GM21526 (cell line): Measurements from ENCODE around the gene ZSCAN21.

Experiments used
- ATAC-seq: cut with Tn5 transposase; IDR thresholded peaks from one replicate; pipeline ENCODE4 v1.9.1; 2021; ENCODE audit warnings: moderate library complexity; ENCODE audit not compliant: unreplicated experiment, low FRiP score

Gene ZSCAN21

DNA sequence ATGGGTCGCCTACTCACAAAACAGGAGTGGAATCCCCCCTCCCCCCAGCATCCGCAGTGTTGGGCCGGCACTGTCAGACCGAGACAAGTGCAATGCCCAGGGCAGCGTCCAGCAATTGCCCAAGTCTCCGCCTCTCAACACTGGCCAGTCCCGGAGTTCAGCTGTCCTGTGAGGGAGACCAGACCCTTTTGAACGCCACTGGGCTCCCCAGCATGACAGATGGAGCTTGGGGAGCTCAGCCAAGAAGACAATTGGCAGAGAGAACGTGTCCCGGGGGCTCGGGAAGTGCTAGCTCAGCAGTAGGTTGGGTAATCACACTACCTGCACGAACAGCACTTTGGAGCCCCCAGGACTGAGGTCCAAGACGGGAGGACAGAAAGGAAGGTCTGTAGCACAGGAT lies 43.9 kb downstream of the ZSCAN21 start:
- no peak for ATAC-seq

DNA sequence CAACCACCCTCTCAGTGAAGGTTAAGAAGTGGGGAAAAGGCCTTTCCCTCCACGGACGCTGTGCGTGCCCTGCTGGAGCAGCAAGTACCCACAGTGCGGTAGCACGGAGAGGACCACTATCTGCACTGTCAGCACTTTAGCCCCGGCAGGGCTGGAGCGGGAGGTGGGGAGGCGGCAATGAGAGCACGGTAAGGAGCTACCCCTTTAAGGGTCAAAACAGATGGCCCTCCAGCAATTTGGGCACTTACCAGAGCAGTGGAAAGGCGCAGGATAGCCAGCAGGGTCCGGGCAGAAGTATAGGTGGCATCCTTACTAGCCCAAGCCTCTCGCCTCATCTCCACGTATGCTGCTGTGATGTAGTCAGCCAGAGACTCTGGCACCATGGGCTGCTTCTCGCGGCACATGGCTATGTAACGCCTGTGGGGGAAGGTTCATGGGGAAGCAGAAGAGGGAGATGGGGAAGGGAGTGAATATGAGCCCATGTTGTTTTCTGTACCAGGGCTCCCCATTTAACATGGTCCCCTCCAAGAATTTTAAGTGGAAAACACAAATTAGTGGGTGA lies 44.4 kb downstream of the ZSCAN21 start:
- ATAC-seq, result no peak

DNA sequence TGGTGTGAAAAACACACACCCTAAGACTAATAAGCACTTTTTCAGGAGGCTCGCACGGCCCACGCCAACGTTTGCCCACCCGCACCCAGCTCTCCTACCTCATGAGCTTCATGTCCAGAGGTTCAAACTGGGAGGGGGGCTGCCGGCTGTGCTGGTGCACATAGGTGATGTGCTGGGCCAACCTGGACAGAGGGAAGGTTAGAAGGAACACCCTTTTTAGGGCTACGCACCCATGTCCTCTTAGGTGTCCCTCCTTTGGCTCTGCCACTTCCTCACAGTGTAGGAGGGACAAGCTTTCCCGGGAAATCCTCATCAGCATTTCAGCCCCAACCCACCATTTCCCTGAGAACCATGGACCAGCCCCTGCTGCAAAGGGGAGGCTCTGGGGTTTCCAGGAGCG lies 45.7 kb downstream of the ZSCAN21 start:
- no peak for ATAC-seq

DNA sequence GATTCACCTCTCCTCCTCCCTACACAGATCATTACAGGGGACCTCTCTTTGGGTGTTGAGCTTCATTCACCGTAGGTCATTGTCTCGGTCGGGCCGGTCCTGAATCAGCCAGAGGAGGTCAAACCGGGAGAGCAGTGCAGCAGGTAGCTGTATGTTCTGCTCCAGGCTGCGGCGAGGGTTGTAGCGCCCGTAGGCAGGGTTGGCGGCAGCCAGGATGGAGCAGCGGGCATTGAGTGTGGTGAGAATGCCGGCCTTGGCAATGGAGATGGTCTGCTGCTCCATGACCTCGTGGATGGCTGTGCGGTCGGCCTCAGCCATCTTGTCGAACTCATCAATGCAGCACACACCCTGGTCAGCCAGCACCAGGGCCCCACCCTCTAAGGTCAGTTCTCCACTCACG lies 46.1 kb downstream of the ZSCAN21 start:
- ATAC-seq, result no peak

DNA sequence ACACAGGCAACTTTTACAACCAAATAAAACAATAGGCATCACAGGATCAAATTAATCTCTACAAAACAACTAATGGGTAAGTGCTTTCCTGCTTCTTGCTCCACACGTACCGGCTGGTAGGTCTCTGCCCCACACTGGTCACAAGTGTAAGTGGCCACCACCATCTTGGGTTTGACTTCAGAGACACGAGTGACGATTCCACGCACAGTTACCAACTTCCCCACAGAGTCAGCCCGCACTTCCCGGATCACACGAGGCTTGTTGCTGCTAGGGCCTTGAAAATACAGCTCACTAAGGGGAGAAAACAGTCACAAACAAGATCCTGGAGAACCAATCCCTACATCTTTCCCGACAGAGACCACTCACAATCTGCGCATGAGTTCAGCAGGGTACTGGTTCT lies 49.3 kb downstream of the ZSCAN21 start:
- ATAC-seq, result no peak

DNA sequence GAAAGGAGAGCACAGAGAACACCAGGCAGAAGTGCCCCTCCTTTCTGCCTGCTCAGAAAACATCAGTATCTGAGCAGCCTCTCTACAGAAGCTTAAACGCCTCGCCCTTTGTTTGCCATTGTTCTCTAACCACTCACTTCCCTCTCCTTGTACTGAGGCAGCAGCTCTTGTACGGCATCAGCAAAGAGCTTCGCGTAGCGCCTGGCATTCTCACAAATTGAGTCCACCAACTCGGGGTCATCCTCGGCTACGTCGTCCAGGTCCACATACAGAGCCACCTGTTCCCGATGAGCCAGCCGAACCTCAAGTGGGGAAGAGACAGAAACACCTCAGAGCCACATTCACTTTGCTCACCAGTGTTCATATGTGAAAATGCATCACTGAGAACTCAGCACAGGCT lies 49.9 kb downstream of the ZSCAN21 start:
- ATAC-seq, result no peak

DNA sequence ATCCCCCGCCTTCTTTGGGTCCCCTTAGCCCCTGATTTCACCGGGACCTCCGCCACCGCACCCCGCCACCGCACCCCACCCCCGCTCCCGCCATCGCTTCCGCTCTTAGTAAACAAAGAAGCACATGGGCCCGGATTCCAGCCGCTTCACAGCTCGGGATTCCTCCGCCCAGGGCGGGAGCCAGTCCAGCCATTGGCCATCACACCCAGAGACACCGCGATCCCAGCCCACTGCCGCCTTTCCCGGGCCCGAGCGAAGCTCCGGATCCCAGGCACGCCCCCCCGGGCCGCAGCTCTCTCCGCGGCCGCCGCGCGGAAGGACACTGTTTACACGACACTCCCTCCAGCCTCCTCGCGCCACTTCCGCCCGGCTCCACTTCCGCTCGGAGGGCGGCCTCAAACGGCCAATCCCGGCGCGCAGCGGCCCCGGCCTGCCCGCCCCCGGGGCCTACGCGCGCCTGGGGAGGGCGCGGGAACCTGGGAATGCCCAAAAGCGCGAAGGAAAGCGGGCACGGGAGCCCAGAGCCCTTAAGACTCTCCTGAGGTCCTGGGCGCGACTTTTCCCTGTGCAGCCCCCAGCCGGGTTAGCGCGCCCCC lies 50.9 kb downstream of the ZSCAN21 start:
- peak; percentile 57 for ATAC-seq

DNA sequence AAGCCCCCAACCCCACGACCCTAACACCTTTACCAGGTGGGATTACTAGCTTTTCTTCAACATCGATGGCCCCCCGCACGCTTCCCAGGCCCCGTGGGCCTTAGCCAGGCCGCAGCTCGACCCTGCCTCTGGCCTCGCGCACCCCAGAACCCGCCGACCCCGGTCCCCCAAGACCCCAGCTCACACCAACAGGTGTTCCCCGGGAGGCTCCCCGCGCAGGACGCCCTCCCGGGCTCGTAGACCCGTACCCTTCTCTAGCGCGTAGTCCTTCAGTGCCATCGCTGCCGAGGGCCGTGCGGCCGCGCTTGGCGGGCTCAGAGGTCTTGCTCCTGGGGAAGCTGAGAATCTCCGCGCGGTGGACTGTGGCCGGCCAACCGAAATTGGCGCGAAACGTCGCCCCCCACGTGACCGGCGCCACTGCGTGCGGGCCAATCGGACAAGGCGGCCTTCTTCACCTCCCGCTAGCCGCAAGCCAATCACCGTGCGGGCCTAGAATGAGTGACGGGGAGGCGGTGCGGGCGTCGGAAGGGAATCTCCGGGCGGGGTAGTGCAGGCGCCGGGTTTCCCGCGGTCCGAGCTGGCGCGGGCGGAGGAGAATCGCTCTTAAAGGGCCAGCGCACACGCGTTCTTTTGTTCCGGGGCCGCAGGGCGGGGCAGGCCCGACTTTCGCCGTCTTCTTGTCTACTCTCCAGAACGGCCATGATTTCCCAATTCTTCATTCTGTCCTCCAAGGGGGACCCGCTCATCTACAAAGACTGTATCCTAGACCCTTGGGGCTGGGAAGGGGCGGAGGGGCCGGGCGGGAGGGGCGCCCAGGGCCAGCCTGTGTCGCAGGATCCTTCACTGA lies 51.7 kb downstream of the ZSCAN21 start, which contains the start of the genes AP4M1 and MCM7:
Gene AP4M1, plus strand, starts transcription at position 628 of the 847 bp plus-strand sequence. Its CDS starts 72 bp downstream, at position 700.
Gene MCM7, minus strand, starts transcription at position 382 of the 847 bp plus-strand sequence. Its CDS starts 103 bp downstream, at position 279.
- ATAC-seq, result peak; percentile 81

DNA sequence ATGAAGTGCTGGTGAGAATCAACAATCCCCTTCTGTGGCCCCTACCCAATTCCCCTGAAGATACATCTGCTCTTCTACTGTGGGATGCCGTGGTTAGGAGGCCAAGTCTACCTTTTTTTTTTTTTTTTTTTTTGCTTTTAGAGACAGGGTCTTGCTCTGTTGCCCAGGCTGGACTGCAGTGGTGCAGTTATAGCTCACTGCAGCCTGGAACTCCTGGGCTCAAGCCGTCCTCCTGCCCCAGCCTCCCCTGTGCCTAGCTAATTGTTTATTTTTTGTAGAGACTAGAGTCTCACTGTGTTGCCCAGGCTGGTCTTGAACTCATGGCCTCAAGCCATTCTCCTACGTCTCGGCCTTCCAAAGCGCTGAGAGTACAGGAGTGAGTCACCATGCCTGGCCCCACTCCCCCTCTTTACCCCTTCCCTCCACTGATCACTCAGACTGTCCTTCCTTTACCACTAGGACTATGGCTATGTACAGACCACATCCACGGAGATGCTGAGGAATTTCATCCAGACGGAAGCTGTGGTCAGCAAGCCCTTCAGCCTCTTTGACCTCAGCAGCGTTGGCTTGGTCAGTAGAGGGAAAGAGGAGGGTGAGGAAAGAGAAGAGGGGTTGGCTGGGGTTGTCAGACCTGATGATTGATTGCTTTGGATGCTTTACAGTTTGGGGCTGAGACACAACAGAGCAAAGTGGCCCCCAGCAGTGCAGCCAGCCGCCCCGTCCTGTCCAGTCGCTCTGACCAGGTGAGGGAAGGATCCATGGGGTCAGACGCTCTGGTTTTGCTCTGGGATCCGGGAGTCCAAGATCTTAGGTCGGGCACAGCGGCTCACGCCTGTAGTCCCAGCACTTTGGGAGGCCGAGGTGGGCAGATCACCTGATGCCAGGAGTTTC lies 53.6 kb downstream of the ZSCAN21 start:
- no peak for ATAC-seq

DNA sequence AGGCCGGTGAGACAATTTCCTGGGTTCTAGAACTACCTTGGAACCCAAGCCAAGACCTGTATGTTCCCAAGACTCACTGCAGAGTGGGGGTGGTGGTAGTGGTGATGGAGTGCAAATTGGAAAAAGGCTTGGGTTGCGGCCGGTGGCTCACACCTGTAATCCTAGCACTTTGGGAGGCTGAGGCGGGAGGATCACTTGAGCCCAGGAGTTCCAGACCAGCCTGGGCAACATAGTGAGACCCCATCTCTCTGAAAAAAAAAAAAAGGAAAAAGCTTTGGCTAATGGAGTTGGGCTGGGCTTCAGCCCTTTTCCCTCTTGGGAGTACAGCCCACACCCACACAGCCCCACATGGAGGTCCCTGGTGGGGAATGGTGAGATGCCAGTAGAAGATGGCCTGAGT lies 56.0 kb downstream of the ZSCAN21 start:
- no peak for ATAC-seq

DNA sequence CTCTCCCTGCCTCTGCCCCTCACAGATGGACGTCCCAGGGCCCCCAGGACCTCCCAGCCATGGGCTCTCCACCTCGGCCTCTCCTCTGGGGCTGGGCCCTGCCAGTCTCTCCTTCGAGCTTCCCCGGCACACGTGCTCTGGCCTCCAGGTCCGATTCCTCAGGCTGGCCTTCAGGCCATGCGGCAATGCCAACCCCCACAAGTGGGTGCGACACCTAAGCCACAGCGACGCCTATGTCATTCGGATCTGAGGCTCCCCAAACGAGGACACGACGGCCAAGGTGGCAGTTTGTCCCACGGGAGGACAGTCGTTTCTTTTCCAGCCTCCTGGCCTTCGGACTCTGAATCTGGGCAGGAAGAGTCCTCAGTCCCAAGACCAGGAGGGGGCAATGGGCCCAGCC lies 57.1 kb downstream of the ZSCAN21 start:
- no peak for ATAC-seq

DNA sequence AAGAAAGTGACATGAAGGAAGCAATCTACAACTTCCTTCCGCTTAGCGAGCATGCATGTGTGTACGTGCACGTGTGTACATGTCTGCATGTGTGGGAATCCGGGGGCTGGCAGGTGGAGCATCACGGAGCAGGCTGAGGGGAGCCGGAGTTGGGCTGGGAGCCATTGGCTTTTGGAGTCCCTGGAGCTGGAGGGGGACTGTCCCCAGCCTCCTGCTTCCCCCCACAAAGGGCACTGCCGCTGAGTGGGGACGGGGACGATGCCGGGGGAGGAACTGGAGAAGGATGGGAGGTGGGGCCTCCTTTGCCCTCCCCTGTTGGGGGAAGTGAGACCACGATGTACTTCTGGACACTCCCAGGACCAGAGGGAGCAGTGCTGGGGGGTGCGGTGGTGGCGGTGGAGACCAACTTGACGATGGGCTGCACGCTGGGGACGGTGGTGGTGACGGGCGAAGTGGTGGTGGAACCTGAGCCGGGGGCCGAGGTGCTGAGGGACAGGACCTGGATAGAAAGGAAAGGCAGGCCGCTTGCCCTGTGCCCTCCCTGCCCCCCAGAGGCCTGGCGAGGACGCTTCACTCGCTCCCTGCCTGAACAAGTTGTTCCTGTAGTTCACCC lies 57.7 kb downstream of the ZSCAN21 start:
- ATAC-seq, result no peak

DNA sequence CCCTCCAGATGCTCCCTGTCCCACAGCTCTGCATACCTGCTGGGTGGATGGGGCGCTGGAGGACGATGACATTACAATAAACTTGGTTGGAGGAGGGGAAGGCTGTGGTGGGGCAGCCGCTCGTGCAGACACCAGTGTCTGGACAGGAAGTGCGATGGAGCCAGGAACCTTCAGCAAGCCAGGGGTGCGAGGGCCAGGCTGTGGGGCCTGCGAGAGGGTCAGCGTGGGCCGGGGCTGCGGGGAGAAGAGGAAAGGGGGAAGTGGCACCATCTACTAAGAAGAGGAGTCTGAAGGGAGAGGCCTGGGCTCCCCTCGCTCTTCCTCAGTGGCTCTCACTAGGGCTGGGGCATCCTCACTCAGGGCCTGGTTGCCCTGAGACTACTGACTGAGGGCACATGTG lies 58.3 kb downstream of the ZSCAN21 start:
- no peak for ATAC-seq

DNA sequence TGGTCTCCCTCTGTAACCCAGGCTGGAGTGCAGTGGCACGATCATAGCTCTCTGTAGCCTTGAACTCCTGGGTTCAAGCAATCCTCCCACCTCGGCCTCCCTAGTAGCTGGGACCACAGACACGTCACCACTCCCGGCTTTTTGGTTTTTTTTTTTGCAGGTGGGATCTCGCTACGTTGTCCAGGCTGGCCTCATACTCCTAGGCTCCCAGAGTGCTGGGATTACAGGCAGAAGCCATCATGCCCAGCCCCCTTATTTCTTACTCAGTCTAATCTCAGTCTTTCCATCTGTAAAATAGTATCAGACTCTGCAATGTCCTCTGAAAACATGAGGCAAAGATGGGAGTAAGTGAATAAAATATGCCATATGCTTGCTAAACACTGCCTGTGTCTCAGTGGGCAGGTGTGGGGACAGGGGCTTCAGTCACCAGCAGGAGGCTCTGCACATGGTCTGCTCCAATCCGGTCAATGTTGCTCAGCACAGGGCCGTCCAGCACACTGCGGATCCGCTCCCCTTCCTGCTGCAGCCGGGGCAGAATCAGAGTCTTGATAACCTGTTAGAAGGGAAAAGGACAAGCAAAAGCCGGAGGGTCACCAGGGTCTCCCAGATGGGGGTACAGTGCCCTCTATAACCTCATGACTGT lies 60.1 kb downstream of the ZSCAN21 start:
- no peak for ATAC-seq

DNA sequence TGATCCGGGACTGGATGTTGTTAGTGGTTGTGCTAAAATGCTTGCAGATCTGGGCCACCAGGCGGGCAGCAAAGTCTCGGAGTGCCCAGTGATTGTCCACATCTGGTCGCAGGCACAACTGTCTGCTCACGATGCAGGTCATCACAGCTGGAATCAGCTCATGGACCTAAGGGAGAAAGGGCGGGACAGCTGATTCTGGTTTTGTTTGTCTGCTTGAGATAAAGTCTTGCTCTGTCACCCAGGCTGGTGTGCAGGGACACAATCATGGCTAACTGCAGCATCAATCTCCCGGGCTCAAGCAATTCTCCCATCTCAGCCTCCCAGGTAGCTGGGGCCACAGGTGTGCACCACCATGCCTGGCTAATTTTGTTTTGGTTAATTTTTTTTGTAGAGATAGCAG lies 61.6 kb downstream of the ZSCAN21 start:
- no peak for ATAC-seq

DNA sequence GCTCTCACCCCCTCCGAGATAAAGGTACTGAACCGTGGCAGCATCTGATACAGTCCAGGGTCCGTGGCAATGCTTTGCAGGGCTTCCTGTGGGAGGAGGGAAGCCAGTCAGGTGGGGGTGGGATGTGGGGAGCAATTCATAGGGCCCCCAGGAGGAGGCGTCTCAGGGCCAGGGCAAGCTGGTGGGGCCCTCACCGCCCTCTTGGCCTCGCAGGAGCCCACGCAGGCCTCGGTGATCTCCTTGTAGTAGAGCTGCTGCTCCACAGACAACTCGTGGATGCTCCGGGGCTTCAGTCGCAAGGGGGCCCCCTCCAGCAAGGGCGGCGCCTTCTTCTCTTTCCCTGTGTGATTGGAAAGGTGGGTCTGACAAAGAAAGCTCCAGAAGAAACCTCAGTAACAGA lies 62.3 kb downstream of the ZSCAN21 start:
- ATAC-seq, result no peak
